HG02571 (cell line): ENCODE data around the gene GPC3.
"Not testable (repeated sequence)": the region's sequence is repeated elsewhere in the genome, so short reads cannot be mapped to it uniquely, and the experiment has no call there.

Source experiments
- ATAC-seq: cut with Tn5 transposase; IDR thresholded peaks from one replicate; pipeline ENCODE4 v1.9.1; 2021; ENCODE audit warnings: mild to moderate bottlenecking, moderate library complexity; ENCODE audit not compliant: unreplicated experiment

Gene GPC3

DNA sequence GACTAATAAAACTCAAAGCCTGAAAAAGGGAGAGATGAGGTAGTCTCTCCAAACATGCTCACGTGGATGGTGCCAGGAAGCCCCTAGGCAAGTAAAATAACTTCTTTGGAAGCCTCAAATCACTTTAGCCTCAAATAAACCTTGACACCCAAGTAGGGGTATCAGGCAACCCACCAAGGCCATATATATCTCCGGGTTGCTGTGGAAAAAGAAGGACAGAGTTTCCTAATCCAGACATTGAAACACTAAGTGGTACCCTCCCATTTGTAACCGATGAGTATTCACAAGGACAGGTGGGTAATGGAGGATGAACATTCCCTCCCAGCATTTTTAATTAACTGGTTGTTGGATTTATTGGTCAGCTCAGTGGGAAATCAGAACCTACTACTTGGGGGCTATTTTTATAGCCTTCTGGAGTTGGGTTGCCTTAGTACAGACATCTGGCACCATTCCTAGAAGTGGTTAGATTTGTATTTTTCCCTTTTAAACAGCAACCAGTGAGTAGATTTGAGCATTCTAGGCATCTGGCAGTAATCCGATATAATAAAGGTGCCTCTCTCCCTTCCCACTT is 87.7 kb downstream of the GPC3 start:
- ATAC-seq: no peak

DNA sequence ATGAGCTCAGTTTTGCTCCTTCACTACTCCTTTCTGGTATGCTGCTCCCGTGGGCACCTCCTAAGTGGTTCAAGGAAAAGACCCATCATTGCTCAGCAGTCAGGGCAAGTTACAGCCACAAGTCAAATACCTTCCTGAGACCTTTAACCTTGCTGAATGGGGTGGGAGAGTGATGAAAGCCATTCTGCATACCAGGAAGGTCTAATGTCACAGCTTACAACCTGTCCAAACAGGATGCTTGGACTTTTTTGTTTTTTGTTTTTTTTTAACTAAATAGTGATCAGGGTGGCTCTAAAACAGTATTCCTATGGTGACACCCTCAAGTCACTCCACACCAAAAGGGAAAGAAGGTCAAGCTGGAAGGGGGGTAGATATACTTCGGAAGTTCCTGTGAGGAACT is 93.1 kb downstream of the GPC3 start:
- ATAC-seq: no peak

DNA sequence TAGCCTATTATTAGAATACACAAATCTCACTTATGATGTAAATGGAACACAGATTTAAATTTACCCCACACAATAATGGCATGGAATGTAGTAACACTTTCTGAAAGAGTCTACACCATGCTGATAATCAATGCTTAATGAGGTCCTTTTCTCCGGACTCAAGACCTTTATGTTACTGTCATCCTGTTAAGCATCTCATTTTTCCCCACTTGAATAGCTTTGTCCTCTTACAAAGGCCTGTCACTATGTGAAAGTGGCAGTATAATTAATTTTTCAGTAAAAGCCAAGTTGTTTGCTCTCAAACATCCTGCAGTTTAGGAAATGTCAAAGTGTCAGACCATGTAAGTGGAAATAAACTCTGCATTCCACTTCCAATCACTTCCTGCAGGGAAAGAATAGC is 96.4 kb downstream of the GPC3 start:
- ATAC-seq: no peak

DNA sequence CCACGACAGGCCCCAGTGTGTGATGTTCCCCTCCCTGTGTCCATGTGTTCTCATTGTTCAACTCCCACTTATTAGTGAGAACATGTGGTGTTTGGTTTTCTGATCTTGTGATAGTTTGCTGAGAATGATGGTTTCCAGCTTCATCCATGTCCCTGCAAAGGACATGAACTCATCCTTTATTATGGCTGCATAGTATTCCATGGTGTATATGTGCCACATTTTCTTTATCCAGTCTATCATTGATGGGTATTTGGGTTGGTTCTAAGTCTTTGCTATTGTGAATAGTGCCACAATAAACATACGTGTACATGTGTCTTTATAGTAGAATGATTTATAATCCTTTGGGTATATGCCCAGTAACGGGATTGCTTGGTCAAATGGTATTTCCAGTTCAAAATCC is 97.3 kb downstream of the GPC3 start:
- not testable (repeated sequence) for ATAC-seq

DNA sequence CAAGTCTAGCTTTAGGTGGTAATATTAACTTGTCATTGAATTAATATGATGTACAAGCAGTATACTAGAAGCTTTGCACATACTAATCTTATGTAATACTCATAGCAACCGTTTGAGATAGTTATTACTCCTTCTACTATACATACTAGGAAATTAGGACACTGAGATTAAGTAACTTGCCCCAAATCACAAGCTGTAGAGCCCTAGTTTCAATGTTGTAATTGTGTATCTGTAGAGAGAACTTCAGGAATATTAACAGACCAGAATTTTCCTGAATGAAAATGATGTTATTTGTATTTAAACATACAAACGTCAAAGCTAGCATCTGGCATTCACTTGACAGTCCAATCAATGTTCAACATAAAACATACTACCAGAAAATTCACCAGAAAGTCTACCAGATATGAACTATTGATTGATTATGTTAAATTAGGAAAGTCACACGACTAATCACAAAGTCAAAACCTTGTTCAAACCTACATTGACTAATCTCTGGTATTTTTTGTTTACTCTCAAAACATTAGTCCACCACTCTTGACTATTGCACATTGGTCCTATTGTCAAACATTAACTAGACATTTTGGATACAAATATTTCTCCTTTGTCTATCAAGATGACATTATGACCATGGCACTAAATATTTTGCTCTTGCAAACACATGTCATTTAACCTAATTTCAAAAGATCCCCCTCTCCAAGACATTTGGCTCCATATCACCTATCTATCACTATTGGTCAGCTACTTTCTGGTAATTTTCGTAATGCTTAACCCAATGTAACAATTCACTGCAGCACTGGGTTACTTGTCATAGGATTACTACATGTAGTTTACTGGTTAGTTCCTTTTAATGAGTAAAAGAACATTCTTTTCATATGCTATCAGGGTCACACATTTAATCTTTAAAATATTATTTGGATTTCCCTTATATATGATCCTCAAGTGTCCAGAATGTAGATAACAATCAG is 100.7 kb downstream of the GPC3 start:
- no peak for ATAC-seq

DNA sequence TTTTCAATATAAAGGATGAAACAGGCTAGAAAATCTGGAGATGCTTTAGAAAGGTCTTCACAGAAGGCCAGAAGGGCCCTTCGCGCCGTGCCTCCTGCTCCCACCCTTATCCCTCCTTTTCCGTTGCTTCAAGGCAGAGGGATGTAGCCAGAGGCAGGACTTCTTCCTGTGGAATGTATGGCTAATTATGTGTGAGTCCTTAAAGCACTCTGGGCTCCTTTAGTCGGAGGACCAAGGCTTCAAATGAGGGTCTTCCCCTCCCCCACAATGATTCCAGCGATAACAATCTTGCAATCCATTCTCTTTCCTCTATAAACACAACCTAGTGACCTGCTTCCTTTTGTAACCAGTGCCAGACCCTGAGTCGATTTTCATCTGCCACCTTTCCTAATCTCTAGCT is 103.5 kb downstream of the GPC3 start:
- no peak for ATAC-seq

DNA sequence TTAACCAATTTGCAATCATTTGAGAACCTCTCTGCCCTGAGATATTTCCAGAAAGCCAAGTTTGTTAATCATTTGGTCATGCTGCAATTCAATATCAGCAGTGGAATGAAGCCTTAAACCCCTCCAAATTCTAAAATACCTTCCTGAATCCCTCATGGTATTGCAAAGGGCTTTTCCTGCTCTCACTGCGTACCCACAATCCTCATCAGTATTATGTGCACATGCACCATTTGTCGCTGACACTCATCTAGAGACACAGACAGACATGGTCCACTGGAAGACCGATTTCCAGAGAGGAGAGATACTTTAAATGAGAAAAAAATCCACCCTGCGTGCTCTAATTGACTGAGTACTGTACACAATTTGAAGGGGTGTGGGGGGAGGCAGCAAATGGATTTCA is 104.4 kb downstream of the GPC3 start:
- no peak for ATAC-seq

DNA sequence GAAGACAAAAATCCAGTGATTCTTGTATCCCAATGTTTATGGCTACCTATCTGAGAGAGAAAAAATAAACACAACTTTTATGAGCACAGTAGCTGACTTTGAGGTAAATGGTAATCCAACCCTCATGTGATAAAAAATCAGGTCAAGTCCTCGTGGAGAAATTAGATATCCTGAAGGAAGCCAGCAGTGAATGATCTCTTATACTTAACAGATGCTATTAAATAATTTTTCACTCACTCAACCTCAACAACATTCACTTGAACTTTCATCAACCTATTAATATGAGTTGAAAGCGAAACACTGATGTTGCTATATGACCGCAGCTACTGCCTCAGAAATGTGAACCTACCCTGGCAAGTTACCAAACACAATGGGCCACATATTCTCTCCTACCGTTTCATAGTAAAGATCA is 105.4 kb downstream of the GPC3 start:
- ATAC-seq: peak; percentile 50

DNA sequence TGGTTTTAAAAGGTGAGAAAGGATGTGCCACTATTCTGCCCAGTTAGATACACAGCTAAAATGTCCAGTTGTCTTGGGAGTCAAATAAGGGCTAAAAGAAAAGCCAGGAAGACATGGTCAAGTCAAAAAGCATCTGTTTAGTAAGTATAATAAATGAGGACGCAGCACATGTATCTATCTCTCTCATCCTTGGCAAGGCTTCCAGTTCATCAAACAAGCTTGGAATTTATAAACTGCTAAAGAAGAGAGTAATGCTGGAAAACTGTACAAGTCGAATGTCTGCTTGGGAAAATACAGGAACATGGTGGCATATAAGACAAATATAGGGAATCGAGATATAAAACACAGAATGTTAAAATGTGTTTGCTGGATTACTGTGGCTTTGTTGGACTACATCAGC is 106.7 kb downstream of the GPC3 start:
- no peak for ATAC-seq

DNA sequence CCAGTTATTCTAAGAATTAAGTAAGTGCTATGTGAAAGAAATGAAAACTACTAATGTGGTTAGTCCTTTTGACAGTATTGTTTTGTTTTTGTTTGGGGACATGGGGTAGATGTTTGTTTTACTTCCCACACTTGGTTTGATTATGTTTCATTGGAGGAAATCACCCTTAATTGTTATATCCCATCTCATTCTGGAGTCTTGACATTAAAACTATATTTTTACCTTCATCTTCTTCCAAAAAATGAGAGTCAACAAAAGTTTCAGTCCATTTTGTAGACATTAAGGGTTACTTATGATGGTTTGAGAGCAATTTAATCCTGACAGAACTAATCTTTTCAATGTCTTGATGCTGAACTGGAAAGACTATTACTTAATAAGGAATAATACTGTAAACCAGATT is 108.7 kb downstream of the GPC3 start:
- no peak for ATAC-seq

DNA sequence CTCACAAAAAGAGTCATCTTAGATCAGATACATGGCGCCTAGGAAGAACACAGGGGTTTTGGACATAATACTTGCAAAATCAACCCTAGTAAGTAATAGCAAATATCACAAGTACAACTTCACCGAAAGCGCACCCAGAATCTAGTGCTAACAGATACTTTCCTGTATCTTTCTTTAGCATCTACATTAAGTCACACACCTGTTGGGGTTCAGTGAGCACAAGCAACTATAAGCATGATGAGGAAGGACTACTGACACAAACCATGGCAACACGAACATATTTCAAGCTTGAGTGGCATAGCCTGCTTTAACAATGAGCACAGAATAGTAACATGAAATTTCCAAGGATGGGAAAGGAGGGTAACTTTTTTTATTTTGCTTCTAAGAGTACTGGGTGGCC is 116.1 kb downstream of the GPC3 start:
- no peak for ATAC-seq

DNA sequence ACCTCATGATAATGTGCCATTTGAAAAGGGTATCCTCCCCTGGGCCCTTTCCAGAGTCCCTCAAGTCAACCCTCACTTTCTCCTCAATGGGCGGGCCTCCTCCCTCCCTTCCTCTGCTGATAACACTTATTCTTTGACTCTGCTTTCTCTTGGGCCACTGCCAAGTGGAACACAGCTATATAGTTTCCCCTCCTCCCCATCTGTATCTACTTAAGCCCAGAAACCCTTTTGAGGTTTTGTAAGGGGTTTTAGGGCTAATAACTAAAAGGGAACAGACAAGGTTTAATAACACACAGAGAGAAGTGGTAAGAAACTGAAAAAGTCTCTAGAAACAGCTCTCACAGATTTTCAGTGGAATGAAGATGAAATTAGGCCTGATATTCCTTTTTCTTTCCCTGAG is 116.7 kb downstream of the GPC3 start:
- no peak for ATAC-seq

DNA sequence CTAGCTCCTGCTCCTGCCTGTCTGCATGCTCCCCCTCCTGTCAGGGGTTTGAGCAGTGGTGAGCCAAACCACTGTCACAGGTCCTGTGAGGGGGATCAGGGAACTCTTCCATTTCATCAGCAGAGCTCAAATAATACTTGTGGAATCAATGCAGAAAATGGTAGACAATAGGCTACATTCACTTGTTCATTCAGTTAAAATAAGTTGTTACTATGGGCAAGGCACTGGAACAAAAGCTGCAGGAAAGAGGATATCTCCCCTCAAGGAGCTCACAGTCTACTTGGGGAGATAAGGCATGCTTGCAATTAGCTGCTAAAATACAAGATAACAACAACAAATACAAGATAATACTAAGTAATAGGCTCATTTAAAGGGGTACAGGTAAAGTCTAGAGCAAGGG is 117.1 kb downstream of the GPC3 start:
- ATAC-seq: no peak

DNA sequence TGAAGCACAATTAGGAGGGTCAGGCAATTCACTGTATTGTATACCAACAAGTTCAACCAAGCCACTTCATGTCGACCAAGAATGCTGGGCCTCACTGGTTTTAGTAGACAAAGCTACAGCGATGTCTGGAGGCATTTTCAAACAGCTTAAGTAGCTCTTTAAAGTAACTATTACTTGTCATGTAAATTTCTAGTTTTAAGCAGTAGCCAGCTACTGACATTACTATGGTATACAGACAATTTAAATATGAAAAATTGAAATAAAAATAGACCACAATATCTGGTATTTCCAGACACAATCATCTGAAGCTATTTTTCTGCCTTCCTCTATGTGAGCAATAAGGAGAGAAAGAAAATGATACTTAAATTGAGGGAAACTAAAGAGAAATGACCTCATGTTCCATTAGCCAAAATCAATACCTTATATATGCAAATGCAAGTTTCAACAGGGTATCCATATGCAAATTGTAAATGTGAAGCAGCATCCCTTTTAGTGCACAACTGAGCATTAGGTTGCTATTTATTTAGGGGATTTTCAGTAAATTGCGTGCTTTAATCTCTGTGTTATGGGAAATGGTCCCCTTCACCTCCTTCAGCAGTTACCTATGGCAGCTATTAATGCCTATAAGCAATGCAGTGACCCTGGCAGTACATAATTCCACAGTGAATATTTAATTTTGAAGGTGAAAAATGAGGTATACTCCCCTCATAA is 119.5 kb downstream of the GPC3 start:
- no peak for ATAC-seq

DNA sequence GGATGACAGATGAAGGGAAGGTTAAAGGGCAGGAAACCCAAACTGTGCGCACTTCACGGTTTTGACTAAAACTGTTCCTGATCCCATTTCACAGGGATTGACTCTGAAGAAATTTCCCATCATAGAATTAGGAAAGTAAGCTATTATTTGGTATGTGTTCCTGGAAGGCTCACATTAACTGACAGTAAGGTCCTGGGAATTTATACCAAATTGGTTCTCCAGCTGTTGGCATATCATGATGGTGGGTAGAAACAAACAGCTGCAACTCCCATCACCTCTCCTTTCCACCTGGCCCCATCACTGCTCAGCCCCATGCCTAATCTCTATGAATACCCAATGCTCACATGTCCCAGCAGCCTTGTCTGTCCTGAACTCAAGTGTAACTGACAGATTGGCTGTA is 121.2 kb downstream of the GPC3 start:
- no peak for ATAC-seq

DNA sequence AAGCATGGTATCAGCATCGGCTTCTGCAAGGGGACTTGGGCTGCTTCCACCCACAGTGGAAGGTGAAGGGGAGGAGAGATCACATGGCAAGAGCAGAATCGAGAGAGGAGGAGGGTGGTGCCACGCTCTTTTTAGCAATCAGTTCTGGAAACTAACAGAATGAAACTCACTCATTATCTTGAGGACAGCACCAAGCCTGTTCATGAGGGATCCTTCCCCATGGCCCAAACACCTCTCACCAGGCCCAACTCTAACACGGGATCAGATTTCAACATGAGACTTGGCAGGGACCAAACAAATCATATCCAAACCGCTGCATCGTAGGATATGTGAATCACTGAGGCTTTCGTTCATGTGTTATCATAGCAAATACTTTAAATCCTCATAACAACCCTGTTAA is 125.5 kb downstream of the GPC3 start:
- no peak for ATAC-seq

DNA sequence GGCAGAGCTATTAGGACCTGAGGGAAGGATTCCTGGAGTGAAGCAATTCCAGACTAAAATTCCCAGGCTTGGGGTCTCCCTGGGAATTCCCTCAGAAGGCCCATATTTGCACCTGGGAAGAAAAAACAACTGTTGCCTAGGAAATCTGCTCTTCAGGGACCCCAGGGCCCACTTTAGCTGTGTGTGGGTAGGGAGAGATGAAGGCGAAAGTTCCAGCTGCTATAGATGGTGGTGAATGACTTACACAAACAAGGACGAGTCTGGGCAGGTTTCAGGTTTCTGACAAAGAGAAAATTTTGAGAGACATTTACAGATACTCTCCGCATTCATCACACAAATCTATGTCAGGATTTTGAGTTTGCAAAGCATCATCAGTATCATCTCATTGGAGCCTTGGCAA is 126.1 kb downstream of the GPC3 start:
- no peak for ATAC-seq

DNA sequence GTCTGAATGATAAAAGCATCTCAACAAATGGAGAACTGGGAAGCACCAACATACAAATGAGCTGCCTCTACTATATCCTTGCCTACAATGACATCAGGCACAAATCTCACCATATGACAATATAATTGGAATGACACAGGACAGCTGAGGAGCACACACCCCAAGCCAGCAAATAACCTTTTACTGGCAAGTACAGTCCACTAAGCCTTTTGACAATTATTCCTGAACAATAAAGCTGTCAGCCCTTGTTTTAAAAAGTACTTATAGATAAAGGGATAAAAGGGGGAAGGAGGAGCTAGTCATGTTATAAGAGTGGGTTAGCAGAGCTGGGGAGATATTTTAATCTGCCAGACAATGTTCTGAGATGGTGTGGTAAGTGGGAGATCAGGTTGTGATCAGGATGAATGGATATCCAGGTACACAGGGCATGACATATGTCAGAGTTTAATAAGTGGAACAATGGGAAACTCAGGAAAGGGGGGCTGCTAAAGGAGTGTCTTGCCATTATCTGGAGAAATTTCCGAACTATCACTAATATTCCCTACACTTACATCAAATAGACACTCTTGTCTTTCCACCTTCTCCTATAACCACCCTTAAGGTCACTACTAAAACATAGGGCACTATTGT is 127.6 kb downstream of the GPC3 start:
- ATAC-seq: no peak

DNA sequence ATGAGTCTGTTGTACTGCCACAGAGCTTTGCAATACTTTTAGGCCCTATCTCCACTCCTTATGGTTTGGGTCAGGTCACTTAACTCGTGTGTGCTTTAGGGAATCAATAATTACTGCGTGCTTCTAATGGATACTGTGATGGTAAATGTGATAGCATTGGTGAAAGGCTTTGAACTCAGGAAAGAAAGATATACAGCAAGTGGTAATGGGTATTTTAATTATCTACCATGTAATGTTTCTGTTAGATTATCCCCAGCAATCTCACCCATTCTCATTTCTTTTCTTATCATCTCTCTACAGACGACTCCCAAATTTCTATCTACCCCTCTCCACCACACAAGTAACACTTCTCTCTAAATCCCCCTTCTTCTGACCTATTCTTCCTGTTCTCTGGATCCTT is 128.6 kb downstream of the GPC3 start:
- ATAC-seq: no peak

DNA sequence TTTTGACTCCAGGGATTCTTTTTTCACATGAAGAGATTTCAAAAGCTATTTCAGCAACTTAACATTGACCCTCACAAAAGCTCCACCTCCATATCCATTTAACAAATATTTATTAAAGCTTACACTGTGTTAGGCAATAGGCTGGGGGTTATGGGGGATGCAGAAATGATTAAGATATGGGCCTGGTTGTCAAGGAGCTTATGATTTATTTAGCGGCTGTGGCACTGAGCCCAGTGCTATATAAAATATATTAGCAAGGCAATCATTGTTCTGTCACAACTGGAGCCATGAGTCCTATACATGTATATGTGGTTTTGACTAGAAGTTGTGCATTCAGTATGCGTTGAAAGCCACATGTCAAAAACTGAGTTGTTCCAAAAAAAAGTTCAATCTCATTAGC is 131.1 kb downstream of the GPC3 start:
- ATAC-seq: no peak

DNA sequence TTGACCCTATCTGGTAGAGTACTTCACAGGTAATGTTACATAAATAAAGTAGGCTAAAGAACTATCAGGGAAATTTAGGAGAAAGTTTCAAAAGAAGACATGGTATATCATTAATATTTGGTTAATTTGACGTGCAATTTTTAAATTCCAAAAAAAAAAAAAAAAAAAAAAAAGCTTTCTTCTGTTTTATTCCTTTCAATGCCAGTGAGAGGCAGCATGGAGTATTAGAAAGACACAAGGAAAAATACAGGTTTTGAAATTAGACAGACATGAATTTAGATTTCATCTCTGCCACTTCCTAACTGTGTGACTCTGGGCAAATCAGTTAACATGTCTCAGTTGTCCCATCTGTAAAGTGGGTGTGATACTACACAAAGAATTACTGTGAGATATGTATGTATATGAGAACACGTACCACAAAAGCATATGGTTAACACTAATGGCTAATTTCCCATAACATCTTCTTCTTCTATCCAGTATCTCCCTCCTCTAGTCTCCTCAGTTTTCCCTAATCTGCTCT is 132.5 kb downstream of the GPC3 start:
- no peak for ATAC-seq
